GM19043 (cell line): ENCODE results near the gene CHPF2.

ENCODE experiments used
- ATAC-seq: cut with Tn5 transposase; IDR thresholded peaks from one replicate; pipeline ENCODE4 v1.9.1; 2021; ENCODE audit warnings: low read depth; ENCODE audit not compliant: unreplicated experiment

The CHPF2 gene

GRCh38 chr7:151260471-151260870 lies 28.2 kb downstream of the CHPF2 start:
- ATAC-seq = no peak

- no peak for ATAC-seq
These were observed 28.6 kb downstream of the CHPF2 start for GRCh38 chr7:151260883-151261282.

- ATAC-seq = no peak
These were observed 29.2 kb downstream of the CHPF2 start for GRCh38 chr7:151261529-151261928.

GRCh38 chr7:151264615-151265014 lies 32.3 kb downstream of the CHPF2 start:
- ATAC-seq = no peak

- no peak for ATAC-seq
These were observed 33.2 kb downstream of the CHPF2 start for GRCh38 chr7:151265351-151265931.

GRCh38 chr7:151269511-151269910 lies 37.2 kb downstream of the CHPF2 start:
- no peak for ATAC-seq

- no peak for ATAC-seq
These were observed 39.5 kb downstream of the CHPF2 start for GRCh38 chr7:151271699-151272355.

GRCh38 chr7:151272405-151272804 lies 40.1 kb downstream of the CHPF2 start:
- ATAC-seq = no peak

- ATAC-seq = no peak
These were observed 40.6 kb downstream of the CHPF2 start for GRCh38 chr7:151272877-151273276.

GRCh38 chr7:151273651-151274390 lies 41.5 kb downstream of the CHPF2 start:
- no peak for ATAC-seq

GRCh38 chr7:151274396-151274795 lies 42.1 kb downstream of the CHPF2 start:
- ATAC-seq = no peak

- no peak for ATAC-seq
These were observed 42.9 kb downstream of the CHPF2 start for GRCh38 chr7:151274936-151275812.

GRCh38 chr7:151275813-151276577 lies 43.7 kb downstream of the CHPF2 start:
- no peak for ATAC-seq

- ATAC-seq = no peak
These were observed 44.6 kb downstream of the CHPF2 start for GRCh38 chr7:151276666-151277590.

- ATAC-seq = no peak
These were observed 45.3 kb downstream of the CHPF2 start for GRCh38 chr7:151277631-151278030.

GRCh38 chr7:151278949-151279348 lies 46.7 kb downstream of the CHPF2 start:
- ATAC-seq = no peak

- ATAC-seq = no peak
These were observed 47.6 kb downstream of the CHPF2 start for GRCh38 chr7:151279868-151280267.

GRCh38 chr7:151280388-151281019 lies 48.2 kb downstream of the CHPF2 start:
- ATAC-seq = no peak

GRCh38 chr7:151281686-151282085 lies 49.4 kb downstream of the CHPF2 start:
- ATAC-seq = no peak
